GM19043 (cell line): Measurements from ENCODE around the gene PPP1R3G.
"Not testable (repeated sequence)": the region's sequence is repeated elsewhere in the genome, so short reads cannot be mapped to it uniquely, and the experiment has no call there.

Experiments used
- ATAC-seq: cut with Tn5 transposase; IDR thresholded peaks from one replicate; pipeline ENCODE4 v1.9.1; 2021; ENCODE audit warnings: low read depth; ENCODE audit not compliant: unreplicated experiment

PPP1R3G gene

GRCh38 chr6:5113096-5113495 is 28.0 kb downstream of the PPP1R3G start:
- ATAC-seq: no peak

GRCh38 chr6:5115168-5115567 is 30.0 kb downstream of the PPP1R3G start:
- ATAC-seq: no peak

- no peak for ATAC-seq
Measured at GRCh38 chr6:5116243-5116991, 31.3 kb downstream of the PPP1R3G start.

GRCh38 chr6:5119090-5119951 is 34.2 kb downstream of the PPP1R3G start:
- no peak for ATAC-seq

GRCh38 chr6:5120011-5120410 is 34.9 kb downstream of the PPP1R3G start:
- no peak for ATAC-seq

GRCh38 chr6:5120543-5120942 is 35.4 kb downstream of the PPP1R3G start:
- not testable (repeated sequence) for ATAC-seq

GRCh38 chr6:5121479-5121878 is 36.3 kb downstream of the PPP1R3G start:
- no peak for ATAC-seq

- no peak for ATAC-seq
Measured at GRCh38 chr6:5121956-5122355, 36.8 kb downstream of the PPP1R3G start.

- no peak for ATAC-seq
Measured at GRCh38 chr6:5122504-5123112, 37.5 kb downstream of the PPP1R3G start.

GRCh38 chr6:5123296-5124143 is 38.4 kb downstream of the PPP1R3G start:
- no peak for ATAC-seq

- no peak for ATAC-seq
Measured at GRCh38 chr6:5124526-5124925, 39.4 kb downstream of the PPP1R3G start.

GRCh38 chr6:5125152-5126006 is 40.2 kb downstream of the PPP1R3G start:
- ATAC-seq: no peak

GRCh38 chr6:5126214-5126613 is 41.1 kb downstream of the PPP1R3G start:
- no peak for ATAC-seq

- no peak for ATAC-seq
Measured at GRCh38 chr6:5127106-5127687, 42.1 kb downstream of the PPP1R3G start.

- ATAC-seq: no peak
Measured at GRCh38 chr6:5128351-5128750, 43.2 kb downstream of the PPP1R3G start.

GRCh38 chr6:5130135-5130866 is 45.2 kb downstream of the PPP1R3G start:
- no peak for ATAC-seq

- peak; percentile 91 for ATAC-seq
Measured at GRCh38 chr6:5132731-5133130, 47.6 kb downstream of the PPP1R3G start.

- no peak for ATAC-seq
Measured at GRCh38 chr6:5133943-5134342, 48.8 kb downstream of the PPP1R3G start.
